HG03460 (cell line): ENCODE measurements around the gene HOXB2.

Experiments used
- ATAC-seq: cut with Tn5 transposase; IDR thresholded peaks from one replicate; pipeline ENCODE4 v1.9.1; 2021; ENCODE audit not compliant: unreplicated experiment

The HOXB2 gene

DNA sequence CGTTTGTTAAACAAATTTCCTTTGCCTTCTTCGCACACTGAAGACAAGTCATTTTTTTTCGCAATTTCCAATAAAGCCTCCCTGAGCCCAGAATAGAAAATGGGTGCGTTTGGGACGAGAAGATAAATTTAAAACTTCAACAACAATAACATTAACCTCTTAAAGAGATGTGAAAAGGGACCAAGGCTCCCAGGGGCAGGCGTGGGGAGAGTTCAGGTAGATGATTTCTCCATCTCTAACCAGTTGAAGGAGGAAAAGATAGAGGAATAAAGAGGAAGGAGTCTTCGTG is 34.5 kb upstream of the HOXB2 start:
- ATAC-seq, result no peak

- ATAC-seq, result peak; percentile 5
Measured at GRCh38 chr17:48578616-48579470, 33.9 kb upstream of the HOXB2 start.

- ATAC-seq, result peak; percentile 57
Measured at GRCh38 chr17:48577946-48578615, 33.2 kb upstream of the HOXB2 start, which contains the start of gene HOXB4. TSS of gene HOXB4 (minus strand) at chr17:48578350. CDS start at chr17:48578319, 31 bp downstream.

DNA sequence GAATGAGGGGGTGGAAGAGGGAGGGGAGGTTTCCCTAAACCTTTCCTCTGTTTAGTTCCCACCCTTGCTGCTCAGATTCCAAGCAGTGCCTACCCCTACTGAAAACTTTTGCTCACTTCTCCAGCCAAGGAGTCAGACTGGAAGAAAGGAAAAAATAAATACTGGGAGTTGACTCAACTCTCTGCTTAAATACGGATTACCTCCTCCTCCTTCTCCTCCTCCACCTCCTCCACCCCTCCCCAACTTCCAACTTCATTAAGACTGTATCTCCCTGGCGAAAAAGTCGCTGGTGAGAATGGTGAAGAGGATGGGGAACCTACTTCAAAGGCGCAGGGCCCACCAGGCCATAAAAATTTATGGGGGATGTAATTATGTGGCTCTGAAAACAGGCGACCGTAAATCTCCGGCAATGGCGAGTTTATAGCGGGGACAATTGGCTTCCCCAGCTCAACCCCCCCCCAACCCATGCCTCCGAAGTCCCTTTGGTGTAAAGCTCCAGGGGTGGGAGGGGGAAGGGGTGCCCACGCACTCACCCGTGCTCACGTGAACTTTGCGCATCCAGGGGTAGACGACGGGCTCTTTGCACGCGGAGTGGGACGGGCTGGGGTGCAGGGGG is 32.5 kb upstream of the HOXB2 start:
- no peak for ATAC-seq

DNA sequence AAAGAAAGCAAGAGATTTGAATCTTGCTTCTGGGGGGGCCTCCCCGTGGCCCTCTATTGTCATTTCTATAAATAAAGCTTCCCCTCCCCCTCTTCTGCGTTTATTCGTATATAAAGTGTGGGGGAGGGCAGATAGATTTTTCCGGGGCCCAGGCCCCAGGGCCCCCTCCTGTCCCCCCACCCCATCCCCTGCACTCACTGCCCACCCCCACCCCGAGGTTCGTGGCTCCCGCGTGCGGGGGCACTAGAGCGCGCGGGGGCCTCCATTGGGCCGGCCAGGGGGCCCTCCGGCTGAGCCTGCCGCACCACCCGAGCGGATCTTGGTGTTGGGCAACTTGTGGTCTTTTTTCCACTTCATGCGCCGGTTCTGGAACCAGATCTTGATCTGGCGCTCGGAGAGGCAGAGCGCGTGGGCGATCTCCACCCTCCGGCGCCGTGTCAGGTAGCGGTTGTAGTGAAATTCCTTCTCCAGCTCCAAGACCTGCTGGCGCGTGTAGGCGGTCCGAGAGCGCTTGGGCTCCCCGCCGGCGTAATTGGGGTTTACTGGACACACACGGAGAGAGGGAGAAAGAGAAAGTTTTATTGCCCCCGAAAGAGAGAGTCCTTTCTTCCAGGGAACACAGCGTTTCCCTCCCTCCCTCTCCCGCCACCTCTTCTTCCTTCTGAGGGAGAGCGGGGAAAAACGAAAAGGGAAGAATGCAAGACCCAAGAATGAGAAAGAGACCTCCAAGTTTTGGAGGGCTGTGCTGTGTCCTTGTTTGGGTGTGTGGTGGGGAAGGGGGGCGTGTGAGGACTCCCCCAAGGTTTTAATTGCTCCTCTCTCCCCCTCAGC is 31.8 kb upstream of the HOXB2 start:
- no peak for ATAC-seq

GRCh38 chr17:48575673-48576478 is 31.0 kb upstream of the HOXB2 start:
- no peak for ATAC-seq

DNA sequence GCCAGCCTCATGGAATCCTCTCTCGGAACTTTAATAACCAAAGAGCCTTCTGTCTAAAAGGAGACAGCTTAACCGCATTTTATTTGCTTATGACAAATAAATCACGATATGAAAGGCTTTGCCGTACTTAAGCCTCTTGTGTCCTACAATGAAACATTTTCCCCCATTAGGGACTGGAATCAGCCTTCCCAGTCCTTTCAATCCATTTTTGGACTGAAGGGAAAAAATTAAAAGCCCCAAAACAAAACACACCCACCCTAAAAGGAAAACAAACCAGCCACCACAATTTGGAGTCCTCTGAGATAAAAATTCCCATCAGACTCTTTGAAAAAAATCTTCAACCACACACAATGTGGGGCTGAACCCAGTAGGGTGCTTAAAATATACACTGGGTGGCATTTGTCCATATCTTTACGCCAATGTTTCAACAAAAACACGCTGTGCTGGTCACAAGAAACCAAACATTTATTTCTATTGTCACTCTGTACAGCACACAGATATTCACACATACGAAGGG is 30.2 kb upstream of the HOXB2 start:
- ATAC-seq, result no peak

DNA sequence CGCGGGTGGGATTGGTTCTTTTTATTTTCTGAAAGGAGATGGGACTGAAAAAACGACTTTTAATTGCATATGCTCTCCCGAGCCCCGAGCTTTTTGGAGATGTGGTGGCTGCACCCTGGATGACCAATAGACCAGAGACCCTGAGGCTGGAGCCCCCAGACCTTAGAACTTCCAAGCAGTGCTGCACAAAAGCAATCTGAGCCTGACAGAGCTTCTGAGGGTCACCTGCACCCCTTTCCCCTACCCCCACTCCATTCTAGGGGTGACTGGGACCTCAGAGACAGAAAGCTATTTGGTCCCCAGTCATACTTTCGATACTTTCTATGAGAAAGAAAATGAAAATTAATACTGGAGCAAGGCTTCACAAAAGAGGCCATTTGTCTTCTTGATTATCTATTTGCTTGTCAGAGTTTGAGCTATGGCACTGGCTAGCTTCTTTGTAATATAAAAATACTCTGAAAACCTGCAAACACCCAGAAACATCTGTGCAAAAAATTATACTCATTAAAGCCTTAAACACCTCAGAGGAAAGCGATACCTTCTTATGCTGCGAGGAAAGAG is 29.7 kb upstream of the HOXB2 start:
- ATAC-seq, result no peak

DNA sequence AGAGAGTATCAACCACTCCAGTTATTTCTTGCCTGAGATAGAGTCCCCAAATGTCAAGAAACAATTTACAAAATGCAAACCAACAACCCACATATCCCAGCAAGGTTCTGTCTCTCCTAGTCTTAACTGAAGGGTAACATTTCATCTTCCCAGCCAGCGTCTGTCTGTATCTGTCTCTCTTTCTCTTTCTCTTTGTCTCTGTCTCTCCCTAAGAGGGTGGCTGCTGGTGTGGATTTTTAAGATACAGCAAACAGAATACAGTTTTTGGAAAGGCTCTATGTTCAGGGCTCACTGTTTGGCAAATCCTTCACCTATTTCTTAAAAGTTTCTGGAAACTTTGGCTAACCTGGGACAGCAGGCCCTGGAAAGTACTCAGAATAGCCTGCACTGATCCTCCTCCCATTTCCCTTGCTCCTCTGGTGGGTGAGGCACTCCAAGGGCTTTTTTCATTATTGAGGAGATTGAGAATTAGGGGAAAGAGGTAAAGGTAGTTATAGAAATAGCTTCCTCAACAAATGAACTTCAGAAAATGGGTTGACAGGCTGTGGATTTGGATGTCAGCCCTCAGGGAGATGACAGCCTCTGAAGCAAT is 27.0 kb upstream of the HOXB2 start:
- ATAC-seq, result no peak

GRCh38 chr17:48571024-48571818 is 26.3 kb upstream of the HOXB2 start:
- no peak for ATAC-seq

DNA sequence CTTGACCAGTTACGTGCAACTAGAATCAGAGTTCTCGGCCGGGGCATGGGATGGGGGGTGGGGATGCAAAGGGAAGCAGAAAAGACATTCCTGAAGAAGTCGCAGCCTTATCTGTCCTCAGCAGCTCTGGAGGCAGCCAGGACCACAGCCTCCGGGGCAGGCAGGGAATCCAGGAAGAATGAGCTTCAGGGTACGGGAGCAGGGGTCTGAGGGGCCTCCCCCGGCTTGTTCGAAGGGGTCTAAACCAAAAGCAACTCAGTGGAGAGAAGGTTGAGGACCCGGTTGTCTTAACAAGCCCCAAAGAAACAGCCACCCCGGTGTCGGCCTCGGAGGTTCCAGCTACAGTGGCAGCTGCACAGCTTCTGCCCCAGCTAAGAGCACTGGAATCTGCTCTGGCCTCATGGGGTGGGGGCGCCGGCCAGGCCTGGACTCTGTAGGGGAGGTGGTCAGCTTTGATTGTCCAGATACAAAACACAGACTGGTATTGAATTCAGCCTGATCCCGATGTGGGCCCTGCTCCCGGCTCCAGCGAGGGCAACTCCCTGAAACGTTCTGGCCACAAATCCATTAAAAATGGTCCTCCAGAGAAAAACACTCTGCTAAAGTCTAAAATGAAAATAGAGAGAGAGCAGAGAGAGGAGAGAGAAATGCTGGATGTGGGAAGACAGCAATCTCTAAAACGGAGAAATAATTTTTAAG is 25.6 kb upstream of the HOXB2 start:
- no peak for ATAC-seq

- ATAC-seq, result no peak
Measured at GRCh38 chr17:48569674-48570324, 24.9 kb upstream of the HOXB2 start.

GRCh38 chr17:48569240-48569582 is 24.3 kb upstream of the HOXB2 start:
- no peak for ATAC-seq

DNA sequence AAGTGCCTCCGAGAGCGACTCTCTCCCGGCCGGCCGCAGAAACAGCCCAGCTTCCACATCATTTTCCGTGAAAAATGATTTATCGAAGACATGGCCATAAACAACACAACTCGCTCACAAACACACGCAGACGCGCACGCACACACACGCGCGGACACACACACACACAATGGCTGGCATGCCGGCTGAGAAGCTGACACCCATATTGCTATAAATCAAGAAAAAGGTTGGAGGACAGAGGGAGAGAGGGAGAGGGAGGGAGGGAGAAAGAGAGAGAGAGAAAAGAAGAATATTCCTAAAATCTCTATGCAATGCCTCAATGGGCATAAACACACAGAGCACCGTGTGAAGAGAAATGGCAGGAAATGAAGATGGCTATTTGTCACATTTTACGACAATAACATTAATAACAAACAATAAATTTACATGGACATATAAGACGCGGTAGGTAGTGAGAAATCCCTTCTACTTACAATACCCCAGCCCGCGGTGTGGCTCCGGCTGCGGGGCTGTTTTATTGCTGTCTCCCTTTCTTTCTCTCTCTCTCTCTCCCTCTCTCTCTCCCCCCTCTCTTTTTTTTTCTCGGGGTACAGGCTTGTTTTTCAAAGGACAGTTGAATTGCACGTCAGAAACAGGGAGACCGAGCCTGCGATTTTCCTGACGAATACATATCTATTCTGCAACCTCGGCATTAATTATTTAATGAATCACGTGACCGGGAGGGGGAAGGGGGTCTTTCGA is 23.8 kb upstream of the HOXB2 start:
- ATAC-seq, result no peak

GRCh38 chr17:48567646-48568354 is 22.9 kb upstream of the HOXB2 start:
- ATAC-seq, result no peak

DNA sequence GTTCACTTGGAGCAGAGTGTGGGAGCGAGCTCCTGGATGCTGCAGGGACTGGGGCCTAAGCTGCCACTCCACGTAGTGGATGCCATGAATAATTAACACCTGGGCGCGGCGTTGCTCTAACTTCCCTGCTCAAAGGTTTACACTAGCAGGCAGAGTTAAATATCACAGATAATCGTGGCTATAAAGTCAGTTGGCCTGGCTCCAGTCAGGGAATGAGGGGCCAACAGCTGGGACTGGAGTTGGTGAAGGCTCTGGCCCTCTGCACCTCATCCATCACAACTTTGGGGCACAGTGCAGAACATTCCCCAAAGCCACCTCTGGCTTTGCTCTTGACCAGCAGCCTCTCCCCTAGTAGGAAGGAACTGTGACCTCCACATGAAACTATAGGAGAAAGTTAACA is 22.3 kb upstream of the HOXB2 start:
- ATAC-seq, result no peak
